Peyer's patch (tissue), 4 donors: Measurements from ENCODE around the gene MLST8.

Source experiments
- CTCF ChIP-seq, 6 experiments: fragments of 450-650 bp in 4 of 6; fragments of 200-600 bp in 2 of 6; sonication (generic) in 1 of 6; IDR thresholded peaks; one replicate each; pipeline ENCODE4 v1.5.1; 2017 to 2019; ENCODE audit warnings: antibody characterized with exemption in 6 of 6, mild to moderate bottlenecking in 3 of 6, moderate library complexity in 1 of 6
- POLR2A ChIP-seq, 2 donors: fragments of 450-650 bp; IDR thresholded peaks; one replicate each; pipeline ENCODE4 v1.5.1; 2017; ENCODE audit warnings: antibody characterized with exemption in 2 of 2, mild to moderate bottlenecking in 2 of 2, moderate library complexity in 2 of 2

- TF ChIP-seq CTCF (IDR thresholded peaks at IDR 0.05) = peak in 3 of 6 experiments; percentile 18 to 40 (median 27)
- TF ChIP-seq POLR2A (IDR thresholded peaks at IDR 0.05) = no peak
Observed at GRCh38 chr16:2223942-2224486, 18.8 kb downstream of the MLST8 start.
